ENCODE data around the gene BCL2L13. TPM values are rescaled to one million over a fixed set of nuclear protein-coding genes. Genes with fewer than 3 reads are reported as not detected.
A peak's percentile ranks its signal among the peaks of the same experiment; 100 is the strongest.

BCL2L13 gene
- total RNA-seq (2014; rRNA removed) = 81.5 and 89.2 TPM in 2 replicates
- polyA plus RNA-seq (2012) = 37.7 TPM

GRCh38 chr22:17638432-17639246 lies at the start of gene BCL2L13:
Gene BCL2L13 (plus strand): TSS chr22:17638757. CDS start chr22:17655712, 16,955 bp downstream.
- peak; percentile 87 for DNase-seq (ENCODE audit: low read depth)

GRCh38 chr22:17589810-17590375 lies 48.7 kb upstream of the BCL2L13 start:
- no peak for DNase-seq (ENCODE audit: low read depth)

- DNase-seq (ENCODE audit: low read depth) = no peak
Measured at GRCh38 chr22:17590586-17590985, 48.0 kb upstream of the BCL2L13 start.

- DNase-seq (ENCODE audit: low read depth) = no peak
Measured at GRCh38 chr22:17592201-17592600, 46.4 kb upstream of the BCL2L13 start.

GRCh38 chr22:17596226-17596625 lies 42.3 kb upstream of the BCL2L13 start:
- no peak for DNase-seq (ENCODE audit: low read depth)

- DNase-seq (ENCODE audit: low read depth) = no peak
Measured at GRCh38 chr22:17597217-17597616, 41.3 kb upstream of the BCL2L13 start.

GRCh38 chr22:17598318-17598717 lies 40.2 kb upstream of the BCL2L13 start:
- DNase-seq (ENCODE audit: low read depth) = no peak

- no peak for DNase-seq (ENCODE audit: low read depth)
Measured at GRCh38 chr22:17601031-17601430, 37.5 kb upstream of the BCL2L13 start.

- no peak for DNase-seq (ENCODE audit: low read depth)
Measured at GRCh38 chr22:17603668-17604067, 34.9 kb upstream of the BCL2L13 start.

- no peak for DNase-seq (ENCODE audit: low read depth)
Measured at GRCh38 chr22:17606496-17606895, 32.1 kb upstream of the BCL2L13 start.

GRCh38 chr22:17607891-17608521 lies 30.6 kb upstream of the BCL2L13 start:
- no peak for DNase-seq (ENCODE audit: low read depth)

GRCh38 chr22:17612057-17612456 lies 26.5 kb upstream of the BCL2L13 start:
- DNase-seq (ENCODE audit: low read depth) = no peak

GRCh38 chr22:17613280-17613679 lies 25.3 kb upstream of the BCL2L13 start:
- DNase-seq (ENCODE audit: low read depth) = no peak

GRCh38 chr22:17627961-17628405 lies 10.6 kb upstream of the BCL2L13 start:
- no peak for DNase-seq (ENCODE audit: low read depth)

GRCh38 chr22:17628406-17629172 lies 10.0 kb upstream of the BCL2L13 start, which contains the start of gene ATP6V1E1:
Gene ATP6V1E1 (minus strand): TSS chr22:17628749. CDS start chr22:17628635, 114 bp downstream.
- peak; percentile 95 for DNase-seq (ENCODE audit: low read depth)

- no peak for DNase-seq (ENCODE audit: low read depth)
Measured at GRCh38 chr22:17629173-17629489, 9.4 kb upstream of the BCL2L13 start.

- no peak for DNase-seq (ENCODE audit: low read depth)
Measured at GRCh38 chr22:17629641-17630040, 8.9 kb upstream of the BCL2L13 start.

- DNase-seq (ENCODE audit: low read depth) = no peak
Measured at GRCh38 chr22:17631076-17631565, 7.4 kb upstream of the BCL2L13 start.

- peak; percentile 37 for DNase-seq (ENCODE audit: low read depth)
Measured at GRCh38 chr22:17633217-17633997, 5.2 kb upstream of the BCL2L13 start.

GRCh38 chr22:17633998-17634323 lies 4.6 kb upstream of the BCL2L13 start:
- DNase-seq (ENCODE audit: low read depth) = no peak

GRCh38 chr22:17634696-17635095 lies 3.9 kb upstream of the BCL2L13 start:
- DNase-seq (ENCODE audit: low read depth) = no peak
